DMS79 (cell line): ENCODE measurements around the gene ST3GAL2.
"Not testable (repeated sequence)": the region's sequence is repeated elsewhere in the genome, so short reads cannot be mapped to it uniquely, and the experiment has no call there.

ENCODE experiments used
- DNase-seq: peaks from one replicate; lab custom pipeline; 2025; lab: John Stamatoyannopoulos, UW

Gene ST3GAL2

DNA sequence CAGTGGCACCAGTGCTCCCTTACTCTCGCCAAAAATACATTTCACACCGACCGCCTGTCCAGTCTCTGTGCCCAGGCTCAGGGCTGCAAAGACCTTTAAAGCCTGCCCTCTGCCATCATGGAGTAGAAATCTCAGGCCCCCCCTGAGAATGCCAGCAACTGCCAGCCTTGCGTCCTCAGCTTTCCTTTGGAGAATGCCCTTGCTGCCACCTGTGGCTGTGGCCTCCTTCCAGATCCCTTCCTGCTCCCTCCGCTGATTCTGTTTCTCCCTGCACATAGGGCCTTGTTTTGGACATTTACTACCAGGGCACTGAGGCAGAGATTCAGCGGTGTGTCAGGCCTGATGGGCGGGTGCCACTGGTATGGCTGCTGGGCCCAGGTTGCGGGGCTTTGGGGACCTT lies 28.7 kb upstream of the ST3GAL2 start:
- DNase-seq = no peak

DNA sequence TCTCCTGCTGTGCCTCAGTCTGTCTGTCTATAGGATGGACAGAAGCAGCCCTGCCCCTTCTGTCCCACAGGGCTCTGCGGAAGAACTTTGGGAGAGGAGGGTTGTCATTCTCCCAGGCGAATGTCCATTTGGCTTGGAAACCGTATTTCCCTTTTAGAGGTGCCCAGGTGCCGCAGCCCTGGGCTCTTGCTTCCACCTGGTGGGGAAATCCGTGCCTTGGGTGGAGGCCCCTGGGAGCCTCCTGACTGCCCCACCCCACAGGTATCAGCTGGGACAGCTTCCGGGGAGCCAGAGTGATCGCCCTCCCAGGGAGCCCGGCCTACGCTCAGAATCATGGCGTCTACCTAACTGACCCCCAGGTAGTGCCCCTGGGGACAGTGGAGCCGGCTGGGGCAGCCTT lies 28.2 kb upstream of the ST3GAL2 start:
- no peak for DNase-seq

DNA sequence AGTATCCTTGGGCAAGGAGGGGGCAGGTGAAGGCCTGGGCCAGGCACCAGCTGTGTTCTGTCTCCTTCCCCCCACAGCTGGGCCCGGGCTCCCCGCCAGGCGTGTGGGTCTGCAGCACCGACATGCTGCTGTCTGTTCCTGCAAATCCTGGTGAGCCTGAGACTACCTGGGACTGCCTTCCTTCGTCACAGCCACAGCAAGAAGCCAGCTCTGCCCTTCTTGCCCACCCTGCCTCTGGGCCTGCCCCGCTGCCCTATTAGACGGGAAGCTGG lies 27.8 kb upstream of the ST3GAL2 start:
- no peak for DNase-seq

DNA sequence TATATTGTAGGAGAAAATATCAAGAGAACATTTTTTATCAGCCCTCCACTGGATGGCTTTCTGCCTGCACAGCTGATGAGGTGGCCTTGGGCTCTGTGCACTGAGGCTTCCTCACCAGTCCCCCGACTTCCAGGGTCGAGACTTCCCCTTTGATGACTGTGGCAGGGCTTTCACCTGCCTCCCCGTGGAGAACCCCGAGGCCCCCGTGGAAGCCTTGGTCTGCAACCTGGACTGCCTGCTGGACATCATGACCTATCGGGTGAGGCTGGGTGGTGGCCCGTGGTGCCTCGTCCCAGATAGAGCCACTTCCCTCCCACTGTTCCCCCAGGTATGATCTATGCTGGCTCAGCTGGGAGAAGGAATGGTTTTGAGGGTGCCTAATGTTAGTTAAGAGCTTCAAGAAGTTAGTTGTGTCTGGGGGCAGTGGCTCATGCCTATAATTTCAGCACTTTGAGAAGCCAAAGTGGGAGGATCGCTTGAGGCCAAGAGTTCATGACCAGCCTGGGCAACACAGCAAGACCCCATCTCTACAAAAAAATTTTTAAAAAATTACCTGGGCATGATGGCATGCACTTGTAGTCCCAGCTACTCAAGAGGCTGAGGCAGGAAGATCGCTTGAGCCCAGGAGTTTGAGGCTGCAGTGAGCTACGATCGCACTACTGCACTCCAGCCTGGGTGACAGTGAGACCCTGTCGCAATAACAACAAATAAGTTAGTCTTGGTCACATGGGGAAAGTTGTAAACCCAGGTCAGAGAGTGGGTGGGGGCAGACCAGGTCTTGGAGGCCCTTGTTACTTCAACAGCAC lies 27.3 kb upstream of the ST3GAL2 start:
- DNase-seq = no peak

DNA sequence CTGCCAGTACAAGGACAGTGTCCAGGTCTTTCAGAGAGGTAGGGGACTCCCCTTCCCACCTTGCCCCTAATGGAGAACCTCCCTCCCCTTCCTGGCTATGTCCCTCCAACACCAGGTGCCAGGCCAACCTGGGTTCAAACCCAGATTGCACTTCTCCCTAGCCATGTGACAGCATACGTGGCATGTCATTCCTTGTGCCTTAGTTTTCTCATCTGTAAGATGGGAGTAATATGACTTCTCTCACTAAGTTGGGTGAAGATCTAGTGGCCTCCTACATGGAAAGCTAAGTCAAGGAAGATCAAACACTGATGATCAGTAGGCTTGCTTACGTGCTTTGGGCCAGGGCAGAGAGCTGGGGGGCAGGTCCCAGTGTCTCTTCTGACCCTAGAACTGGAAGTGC lies 24.3 kb upstream of the ST3GAL2 start:
- DNase-seq = no peak

DNA sequence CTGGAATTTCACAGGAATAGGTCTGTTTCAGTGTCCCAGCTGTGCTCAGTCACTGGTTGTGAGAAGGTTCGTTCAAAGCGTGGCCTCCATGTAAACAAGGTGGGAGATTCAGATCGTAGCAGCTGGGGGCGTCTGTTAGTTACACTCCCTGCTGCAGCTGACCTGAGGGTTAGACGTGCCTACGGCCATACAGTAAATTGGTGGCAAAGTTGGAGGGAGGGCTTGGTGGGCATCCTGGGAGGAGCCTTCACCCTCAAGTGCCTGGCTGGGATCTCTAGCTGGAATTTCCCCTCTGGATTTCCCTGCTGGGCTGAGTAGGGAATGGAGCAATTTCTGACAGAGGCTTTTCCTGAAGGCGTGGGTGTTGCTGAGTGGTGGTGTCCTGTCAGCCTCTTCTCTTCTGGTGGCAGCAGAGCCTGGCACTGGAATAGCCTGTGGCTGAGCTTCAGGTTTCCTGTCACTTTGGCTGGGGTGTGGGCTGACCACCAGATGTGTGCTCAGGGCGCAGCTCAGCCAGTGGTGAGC lies 21.9 kb upstream of the ST3GAL2 start:
- no peak for DNase-seq

DNA sequence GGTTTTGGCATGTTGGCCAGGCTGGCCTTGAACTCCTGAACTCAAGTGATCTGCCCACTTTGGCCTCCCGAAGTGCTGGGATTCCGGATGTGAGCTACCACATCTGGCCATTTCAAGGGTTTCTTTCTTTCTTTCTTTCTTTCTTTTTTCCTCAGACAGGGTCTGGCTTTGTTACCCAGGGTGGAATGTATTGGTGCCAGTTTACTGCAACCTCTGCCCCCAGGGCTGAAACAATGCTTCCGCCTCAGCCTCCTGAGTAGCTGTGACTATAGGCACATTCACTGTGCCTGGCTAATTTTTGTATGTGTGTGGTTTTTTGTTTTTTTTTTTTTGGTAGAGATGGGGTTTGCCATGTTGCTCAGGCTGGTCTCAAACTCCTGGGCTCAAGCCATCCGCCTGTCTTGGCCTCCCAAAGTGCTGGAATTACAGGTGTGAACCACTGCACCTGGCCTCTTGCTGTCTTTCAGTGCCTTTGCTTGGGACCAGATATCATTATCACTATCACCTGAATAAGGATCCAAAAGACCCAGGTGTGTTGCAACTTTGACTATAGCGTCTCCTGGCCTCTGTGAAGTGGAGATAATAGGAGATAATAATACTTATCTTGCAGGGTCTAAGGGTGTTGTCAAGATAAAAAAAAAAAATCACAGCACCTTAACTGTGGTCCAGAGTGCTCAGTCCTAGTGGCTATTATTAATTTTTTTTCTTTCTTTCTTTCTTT lies 18.7 kb upstream of the ST3GAL2 start:
- no peak for DNase-seq

DNA sequence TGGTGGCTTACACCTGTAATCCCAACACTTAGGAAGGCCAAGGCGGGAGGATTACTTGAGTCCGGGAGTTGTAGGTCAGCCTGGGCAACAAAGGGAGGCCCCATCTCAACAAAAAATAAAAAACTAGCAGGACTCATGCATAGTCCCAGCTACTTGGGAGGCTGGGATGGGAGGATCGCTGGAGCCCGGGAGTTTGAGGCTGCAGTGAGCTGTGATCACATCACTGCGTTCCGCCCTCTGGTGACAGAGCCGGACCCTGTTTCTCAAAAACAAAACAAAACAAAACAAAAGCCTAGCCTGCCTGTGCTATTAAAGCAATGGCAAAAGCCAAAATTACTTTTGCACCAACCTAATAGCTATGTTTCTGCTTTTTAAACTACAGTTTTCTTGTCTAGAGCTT lies 17.0 kb upstream of the ST3GAL2 start:
- DNase-seq = no peak

DNA sequence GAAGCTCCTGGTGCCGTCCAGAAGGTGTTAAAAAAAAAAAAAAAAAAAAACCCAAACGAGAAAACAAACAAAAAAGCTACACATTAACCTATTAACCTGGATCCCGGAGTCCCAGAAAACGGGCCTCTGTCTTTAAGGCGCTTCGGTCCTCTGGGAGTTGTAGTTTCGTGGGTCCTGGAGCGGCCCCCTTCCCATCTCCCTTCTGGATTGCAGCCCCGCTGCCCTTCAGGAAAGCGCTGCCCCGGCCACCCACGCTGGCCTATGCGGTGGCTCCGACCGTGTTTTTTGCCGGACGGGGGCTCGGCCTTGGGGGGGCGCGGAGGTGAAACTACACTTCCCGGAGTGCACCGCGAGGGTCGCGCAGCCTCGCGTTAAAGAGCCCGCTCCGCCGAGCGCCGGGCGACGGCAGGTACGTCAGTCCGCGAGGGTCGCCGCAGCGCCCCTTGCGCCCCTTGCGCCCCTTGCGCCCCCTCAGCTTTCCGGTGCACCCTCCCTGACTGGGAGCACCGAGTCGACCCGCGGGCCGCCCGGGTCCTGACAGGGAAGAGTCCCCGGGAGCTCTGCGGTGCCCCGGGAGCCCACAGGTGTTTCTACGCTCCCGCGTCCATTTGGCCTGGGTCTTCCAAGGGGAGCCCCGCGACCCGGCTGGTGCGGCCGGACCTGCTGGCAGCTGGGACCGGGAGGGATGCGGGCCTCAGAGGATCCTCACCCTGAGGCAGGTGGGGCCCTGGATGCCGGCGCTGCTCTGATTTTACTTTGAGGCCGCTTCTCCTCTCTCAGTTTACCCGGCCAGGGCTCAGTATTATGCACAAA lies 15.5 kb upstream of the ST3GAL2 start, which contains the start of gene FCSK:
TSS of gene FCSK (plus strand) at position 374 of the 813 bp plus-strand sequence. CDS start 8,596 bp downstream, outside the sequence.
- peak; percentile 30 for DNase-seq

DNA sequence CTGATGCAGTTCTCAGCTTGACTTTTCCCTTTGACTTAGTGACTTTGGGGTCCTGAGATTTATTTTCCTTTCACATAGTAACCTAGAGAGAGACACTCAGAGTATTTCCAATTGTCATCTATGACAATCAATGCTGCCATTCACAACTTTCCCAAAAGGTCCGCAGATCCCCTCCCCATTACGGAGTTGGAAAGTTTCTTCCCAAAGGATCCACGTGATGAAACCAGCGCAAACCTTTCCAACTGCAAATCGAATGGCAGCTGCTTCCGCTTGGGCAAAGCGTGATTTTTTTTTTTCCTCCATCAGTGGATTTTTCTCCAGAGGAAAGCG lies 15.0 kb upstream of the ST3GAL2 start:
- DNase-seq = no peak

DNA sequence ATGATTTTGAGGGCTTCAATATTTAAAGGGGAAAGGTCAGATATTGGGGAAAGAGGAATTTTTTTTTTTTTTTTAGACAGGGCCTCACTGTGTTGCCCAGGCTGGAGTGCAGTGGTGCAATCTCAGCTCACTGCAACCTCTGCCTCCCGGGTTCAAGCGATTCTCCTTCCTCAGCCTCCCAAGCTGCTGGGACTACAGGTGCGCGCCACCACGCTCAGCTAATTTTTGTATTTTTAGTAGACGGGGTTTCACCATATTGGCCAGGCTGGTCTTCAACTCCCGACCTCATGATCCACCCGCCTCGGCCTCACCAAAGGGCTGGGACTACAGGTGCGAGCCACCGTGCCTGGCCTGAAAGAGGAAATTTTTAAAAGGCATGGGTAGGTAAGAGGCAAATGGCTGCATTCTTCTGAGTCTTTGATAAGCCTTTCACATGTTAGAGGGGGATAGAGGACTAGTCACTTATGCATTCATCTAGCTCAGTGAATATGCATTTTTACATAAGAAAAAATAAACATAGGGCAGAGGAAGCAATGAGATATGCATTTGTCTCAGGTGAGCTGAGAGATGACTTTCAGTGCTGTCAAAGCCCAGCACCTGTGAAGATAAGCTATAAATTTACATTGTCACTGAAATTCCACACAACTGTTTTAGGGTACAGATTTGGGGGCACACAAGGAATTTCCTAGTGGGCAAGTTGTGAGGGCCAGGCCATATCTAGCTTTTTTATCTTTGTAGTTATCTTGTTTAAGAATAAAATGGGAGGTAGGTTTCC lies 14.4 kb upstream of the ST3GAL2 start:
- no peak for DNase-seq

DNA sequence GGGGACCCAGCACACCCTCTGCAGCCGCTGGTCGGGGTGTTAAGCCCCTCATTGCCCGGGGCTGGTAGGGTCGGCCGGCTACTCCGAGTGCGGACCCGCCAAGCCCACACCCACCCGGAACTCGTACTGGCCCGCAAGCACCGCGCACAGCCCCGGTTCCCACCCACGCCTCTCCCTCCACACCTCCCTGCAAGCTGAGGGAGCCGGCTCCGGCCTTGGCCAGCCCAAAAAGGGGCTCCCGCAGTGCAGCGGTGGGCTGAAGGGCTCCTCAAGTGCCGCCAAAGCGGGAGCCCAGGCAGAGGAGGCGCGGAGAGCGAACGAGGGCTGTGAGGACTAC lies 12.1 kb upstream of the ST3GAL2 start:
- not testable (repeated sequence) for DNase-seq

DNA sequence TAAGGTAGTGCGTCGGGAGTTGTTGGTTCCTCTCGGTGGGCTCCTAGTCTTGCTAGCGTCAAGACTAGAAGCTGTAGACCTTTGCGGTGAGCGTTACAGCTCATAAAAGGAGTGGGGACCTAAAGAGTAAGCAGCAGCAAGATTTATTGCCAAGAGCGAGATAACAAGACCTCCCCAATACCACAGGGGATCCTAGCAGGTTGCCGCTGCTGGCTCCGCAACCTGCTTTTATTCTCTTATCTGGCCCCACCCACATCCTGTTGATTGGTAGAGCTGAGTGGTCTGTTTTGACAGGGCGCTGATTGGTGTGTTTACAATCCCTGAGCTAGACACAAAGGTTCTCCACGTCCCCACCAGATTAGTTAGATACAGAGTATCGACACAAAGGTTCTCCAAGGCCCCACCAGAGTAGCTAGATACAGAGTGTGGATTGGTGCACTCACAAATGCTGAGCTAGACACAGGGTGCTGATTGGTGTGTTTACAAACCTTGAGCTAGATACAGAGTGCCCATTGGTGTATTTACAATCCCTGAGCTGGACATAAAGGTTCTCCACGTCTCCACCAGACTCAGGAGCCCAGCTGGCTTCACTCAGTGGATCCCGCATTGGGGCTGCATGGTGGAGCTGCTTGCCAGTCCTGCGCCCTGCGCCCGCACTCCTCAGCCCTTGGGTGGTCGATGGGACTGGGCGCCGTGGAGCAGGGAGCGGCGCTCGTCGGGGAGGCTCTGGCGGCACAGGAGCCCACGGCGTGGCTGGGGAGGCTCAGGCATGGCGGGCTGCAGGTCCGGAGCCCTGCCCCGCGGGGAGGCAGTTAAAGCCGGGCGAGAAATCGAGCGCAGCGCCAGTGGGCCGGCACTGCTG lies 11.5 kb upstream of the ST3GAL2 start:
- DNase-seq = not testable (repeated sequence)

DNA sequence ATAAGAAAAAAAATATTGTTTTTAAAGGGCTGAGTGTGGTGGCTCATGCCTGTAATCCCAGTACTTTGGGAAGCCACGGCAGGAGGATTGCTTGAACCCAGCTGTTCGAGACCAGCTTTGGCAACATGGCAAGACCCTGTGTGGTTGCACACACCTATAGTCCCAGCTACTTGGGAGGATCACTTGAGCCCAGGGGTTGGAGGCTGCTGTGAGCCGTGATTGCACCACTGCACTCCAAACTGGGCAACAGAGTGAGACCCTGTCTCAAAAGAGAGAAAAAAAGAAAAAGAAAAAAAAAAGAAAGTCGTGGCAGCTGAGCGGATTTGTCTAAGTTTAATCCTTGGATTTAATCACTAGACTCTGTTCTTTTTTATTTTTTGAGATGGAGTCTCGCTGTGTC lies 9.2 kb upstream of the ST3GAL2 start:
- no peak for DNase-seq

DNA sequence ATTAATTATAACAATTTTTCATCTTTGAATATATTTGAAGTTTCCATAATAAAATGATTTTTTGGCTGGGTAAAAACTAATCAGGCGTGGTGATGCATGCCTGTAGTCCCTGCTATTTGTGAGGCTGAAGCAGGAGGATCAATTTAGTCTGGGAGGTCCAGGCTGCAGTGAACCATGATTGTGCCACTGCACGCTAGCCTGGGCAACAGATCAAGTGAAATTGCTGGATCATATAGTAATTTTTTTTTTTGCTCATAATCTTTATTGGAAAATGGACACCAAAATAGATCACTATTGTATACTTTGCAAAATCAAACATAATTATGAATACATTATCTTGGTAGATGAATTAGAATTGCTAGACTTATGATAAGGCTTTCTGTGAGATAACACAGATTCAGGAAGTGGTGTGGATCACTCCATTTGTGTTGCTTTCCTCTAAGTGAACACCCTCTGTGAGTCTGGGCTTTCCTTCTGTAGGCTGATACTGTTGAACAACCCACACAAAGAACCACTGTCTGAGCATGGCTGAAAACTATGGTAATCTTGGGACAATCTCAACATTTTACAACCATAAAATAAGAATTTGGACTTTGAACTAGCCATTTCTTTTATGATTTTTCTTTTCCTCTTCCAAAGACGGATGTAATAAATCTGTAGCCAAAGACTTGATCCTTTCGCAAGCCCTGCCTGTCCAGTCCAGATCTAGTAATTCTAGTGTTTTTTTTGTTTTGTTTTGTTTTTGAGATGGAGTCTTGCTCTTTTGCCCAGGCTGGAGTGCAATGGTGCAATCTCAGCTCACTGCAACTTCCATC lies 5.6 kb upstream of the ST3GAL2 start:
- DNase-seq = no peak

DNA sequence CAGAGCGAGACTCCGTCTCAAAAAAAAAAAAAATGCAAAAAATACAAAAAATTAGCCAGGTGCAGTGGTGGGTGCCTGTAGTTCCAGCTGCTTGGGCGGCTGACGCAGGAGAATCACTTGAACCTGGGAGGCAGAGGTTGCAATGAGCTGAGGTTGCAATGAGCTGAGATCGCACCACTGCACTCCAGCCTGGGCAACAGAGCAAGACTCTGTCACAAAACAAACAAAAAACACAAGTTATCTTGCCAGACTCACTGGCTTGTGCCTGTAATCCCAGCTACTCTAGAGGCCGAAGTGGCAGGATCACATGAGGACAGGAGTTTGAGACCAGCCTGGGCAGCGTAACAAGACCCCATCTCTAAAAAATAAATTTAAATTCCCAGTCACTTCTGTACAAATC lies 3.4 kb upstream of the ST3GAL2 start:
- no peak for DNase-seq

DNA sequence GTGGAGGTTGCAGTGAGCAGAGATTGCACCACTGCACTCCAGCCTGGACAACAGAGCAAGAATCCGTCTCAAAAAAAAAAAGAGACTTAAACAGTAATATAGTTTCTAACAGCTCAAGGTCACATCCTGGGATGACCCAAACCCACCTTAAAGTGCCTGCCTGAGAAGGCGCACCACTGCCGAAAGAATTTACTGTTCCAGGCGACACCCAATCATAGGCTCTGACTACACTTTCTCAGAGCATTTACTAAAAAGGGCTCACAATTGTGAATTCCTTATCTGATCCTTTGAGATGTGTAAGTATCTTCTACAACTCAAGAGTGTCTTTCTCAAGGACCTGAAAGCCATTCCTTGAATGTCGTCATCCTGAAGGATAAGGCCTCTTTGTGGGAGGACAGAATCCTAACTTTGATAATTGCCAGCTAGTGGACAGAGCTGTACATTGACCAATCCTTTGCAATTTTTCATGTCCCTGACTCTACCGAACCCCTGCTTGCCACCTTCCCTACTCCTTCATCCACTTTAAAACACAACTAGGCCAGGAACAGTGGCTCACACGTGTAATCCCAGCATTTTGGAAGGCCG lies 2.6 kb upstream of the ST3GAL2 start:
- DNase-seq = no peak

DNA sequence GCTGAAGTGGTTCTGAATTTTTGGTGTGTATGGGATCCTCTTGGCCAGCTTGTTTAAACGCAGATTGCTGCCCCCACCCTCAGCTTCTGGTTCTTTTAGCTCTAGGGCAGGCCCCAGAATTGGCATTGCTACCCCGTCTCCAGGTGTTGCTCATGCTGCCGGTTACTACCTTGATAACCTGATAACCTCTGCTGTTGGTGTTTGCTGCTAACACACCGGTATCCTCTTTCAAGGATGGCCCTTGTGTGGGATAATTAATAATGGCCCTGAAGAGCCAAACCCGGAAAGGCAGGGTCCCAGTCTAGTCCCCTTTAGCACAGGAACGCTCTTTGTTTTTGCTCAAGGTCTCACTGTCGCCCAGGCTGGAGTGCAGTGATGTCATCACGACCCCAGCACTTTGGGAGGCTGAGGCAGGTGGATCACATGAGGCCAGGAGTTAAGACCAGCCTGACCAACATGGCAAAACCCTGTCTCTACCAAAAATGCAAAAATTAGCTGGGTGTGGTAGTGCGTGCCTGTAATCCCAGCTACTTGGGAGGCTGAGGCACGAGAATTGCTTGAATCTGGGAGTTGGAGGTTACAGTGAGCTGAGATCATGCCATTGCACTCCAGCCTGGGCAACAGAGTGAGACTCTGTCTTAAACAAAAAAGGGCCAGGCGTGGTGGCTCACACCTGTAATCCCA lies 1.3 kb upstream of the ST3GAL2 start:
- no peak for DNase-seq

DNA sequence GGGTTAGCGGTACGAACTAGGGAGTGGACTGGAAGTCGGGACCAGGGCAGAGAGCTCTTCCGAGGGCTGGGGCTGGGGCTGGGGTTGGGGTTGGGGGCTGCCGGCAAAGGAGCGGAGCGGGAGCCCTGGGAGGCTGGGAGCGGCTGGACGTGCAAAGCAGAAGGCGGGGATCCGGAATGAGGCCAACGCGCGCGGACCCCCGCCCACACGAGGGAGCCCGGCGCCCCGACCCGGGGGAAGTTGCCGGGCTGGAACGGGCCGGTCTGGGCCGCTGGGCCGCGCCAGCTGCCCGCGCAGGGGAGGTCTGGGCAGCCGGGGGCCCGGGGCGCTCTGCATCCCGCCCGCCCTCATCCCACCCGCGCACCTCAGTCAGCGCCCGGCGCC lies 323 bp downstream of the ST3GAL2 start:
- DNase-seq = no peak
